Psoas muscle (tissue), 8 donors: ENCODE results near the gene ZNF394. TPM values are rescaled to one million over a fixed set of nuclear protein-coding genes. Genes with fewer than 3 reads are reported as not detected.
A peak's percentile ranks its signal among the peaks of the same experiment; 100 is the strongest.

ENCODE experiments used
- ATAC-seq, 4 donors: fragments of 200-7000 bp; cut with Tn5 transposase; one replicate each; pipeline ENCODE4 v1.9.1; 2020; ENCODE audit warnings: moderate library complexity in 3 of 4, mild to moderate bottlenecking in 2 of 4
- DNase-seq, 2 donors: peaks; one replicate each; pipeline ENCODE4 v3.0.0-alpha.2; 2020
- H3K27ac ChIP-seq: fragments of 200-600 bp; one replicate; pipeline ENCODE4 v1.8.0; 2022
- H3K27me3 ChIP-seq, 3 donors: fragments of 200-600 bp in 1 of 3; one replicate each; pipeline versions ENCODE4 v1.6.1 to v1.8.0; 2013 to 2022; ENCODE audit warnings: low read length in 2 of 3, mild to moderate bottlenecking in 2 of 3, moderate library complexity in 1 of 3; ENCODE audit not compliant: insufficient read depth in 3 of 3
- H3K36me3 ChIP-seq, 2 donors: fragments of 200-600 bp in 1 of 2; one replicate each; pipeline versions ENCODE4 v1.6.1 to v1.8.0; 2013 to 2022; ENCODE audit warnings: low read depth in 1 of 2, mild to moderate bottlenecking in 1 of 2, moderate library complexity in 1 of 2; ENCODE audit not compliant: insufficient read depth in 1 of 2
- H3K4me1 ChIP-seq: fragments of 200-600 bp; one replicate; pipeline ENCODE4 v1.8.0; 2022
- H3K4me3 ChIP-seq: fragments of 200-600 bp; one replicate; pipeline ENCODE4 v1.8.0; 2022; ENCODE audit warnings: mild to moderate bottlenecking
- H3K9me3 ChIP-seq: fragments of 200-600 bp; one replicate; pipeline ENCODE4 v1.8.0; 2022
- WGBS, 3 donors: extraction: QIAGEN DNeasy Blood & Tissue Kit; methylation state at CpG; one replicate each; pipeline versions ENCODE4 v1.1.6 to v1.1.7; 2013; 5-methylcytosine and 5-hydroxymethylcytosine counted together
- intact Hi-C, 2 donors: fragments of 100-400 bp; cut with DNase I; formaldehyde crosslinking; loops; one replicate each; pipeline versions ENCODE4 v1.11.0 to v1.14.2; 2022
- polyA plus RNA-seq, 3 donors: library from polyadenylated mRNA; stranded (reverse); fragments of 200-250 nt; gene quantifications; one replicate each; pipeline ENCODE4 v1.2.3, GENCODE V29; 2013
- total RNA-seq, 4 donors: library from RNA; stranded (reverse); fragmentation: NEBNext Ultra II Directional in 2 of 4; extraction: Animal tissue kit (Norgen Biotek cat#: 25700) in 2 of 4; gene quantifications; one replicate each; pipeline versions ENCODE4 v1.2.1 to v1.2.4, GENCODE V29; 2021 to 2023
- TF ChIP-seq, protein P1 (sequence below): fragments of 200-600 bp; IDR thresholded peaks from one replicate; pipeline ENCODE4 v1.8.0; 2022; ENCODE audit warnings: antibody characterized with exemption
- donor health status: healthy with polysubstance abuse.
- donor health status: DM: no; HTN: no; CAD: no; lungs with moderate emphysema.
- donor health status: Bipolar disorder and iron deficiency.
- donor health status: healthy.
- donor health status: DM: yes; HTN: yes; CAD: no.
- donor health status: DM: no; HTN: no; CAD: no.
- donor health status: DM: no; HTN: no; CAD: no.
- donor health status: DM: yes; HTN: yes; CAD: no.

The ZNF394 gene
- total and polyA plus RNA-seq, 7 donors = 9.9 to 17.4 (median 15.9) TPM

DNA sequence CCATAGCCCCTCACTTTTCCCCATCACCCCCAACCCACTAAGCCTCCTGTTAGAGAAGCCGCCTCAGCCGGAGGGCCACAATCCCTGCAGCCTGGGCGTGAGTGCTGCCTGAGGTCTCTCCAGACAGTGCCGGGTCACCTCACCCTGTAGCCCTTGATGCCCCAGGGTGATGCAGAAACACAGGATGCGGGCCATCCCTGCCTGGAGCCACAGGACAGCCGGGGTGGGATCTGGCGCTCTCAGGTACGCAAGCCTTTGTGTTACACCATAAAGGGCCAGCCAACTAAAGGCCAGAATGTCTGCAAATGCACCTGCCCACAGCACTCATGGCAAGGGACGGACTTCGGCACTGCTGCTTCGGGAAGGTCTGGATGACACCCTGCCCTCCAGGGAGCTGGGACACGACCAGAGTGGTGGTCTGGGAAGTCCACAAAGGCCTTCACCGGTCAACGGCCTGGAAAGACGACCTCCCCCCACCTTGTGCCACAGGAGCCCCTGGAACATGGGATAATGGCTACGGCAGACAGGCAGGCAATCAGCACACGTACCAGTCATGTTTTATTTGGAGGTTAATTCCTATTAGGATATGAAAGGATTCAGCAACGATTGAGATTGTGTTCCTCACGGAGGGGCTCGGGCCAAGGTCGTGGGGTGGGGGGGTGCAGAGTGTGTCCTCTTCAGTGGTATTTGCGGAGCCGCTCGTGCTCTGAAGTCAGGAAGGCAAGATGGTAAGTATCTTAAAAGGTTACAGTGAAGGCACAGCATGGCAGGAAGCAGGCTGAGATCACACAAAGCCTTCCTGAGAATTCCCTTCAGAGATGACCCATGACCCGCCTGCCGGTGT lies 42.2 kb downstream of the ZNF394 start:
- DNase-seq (peak in 1 of 2 donors; percentile 40), ATAC-seq (peak in 1 of 4 donors; percentile 4)
- peaks cover 3 to 83% of the 10 kb centered on the region in 2 donors for H3K36me3 ChIP-seq
- intact Hi-C loops = loop anchor here in 1 of 2 donors (2.0 kb wide), 1 partner anchor 35 kb away; no protein-coding TSS in a partner anchor
- H3K27me3 ChIP-seq = no peaks in the 10 kb centered on the region
- H3K9me3 ChIP-seq = no peaks in the 10 kb centered on the region
- H3K27ac ChIP-seq = no peak overlapping the region
- WGBS, 3 donors = 63 to 68% (median 68%) methylated on average over 26 of the region's 26 CpGs
- TF ChIP-seq, protein P1, sequence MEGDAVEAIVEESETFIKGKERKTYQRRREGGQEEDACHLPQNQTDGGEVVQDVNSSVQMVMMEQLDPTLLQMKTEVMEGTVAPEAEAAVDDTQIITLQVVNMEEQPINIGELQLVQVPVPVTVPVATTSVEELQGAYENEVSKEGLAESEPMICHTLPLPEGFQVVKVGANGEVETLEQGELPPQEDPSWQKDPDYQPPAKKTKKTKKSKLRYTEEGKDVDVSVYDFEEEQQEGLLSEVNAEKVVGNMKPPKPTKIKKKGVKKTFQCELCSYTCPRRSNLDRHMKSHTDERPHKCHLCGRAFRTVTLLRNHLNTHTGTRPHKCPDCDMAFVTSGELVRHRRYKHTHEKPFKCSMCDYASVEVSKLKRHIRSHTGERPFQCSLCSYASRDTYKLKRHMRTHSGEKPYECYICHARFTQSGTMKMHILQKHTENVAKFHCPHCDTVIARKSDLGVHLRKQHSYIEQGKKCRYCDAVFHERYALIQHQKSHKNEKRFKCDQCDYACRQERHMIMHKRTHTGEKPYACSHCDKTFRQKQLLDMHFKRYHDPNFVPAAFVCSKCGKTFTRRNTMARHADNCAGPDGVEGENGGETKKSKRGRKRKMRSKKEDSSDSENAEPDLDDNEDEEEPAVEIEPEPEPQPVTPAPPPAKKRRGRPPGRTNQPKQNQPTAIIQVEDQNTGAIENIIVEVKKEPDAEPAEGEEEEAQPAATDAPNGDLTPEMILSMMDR = no peak
- H3K4me1 ChIP-seq = peaks cover 13% of the 10 kb centered on the region
- H3K4me3 ChIP-seq = no peak overlapping the region

DNA sequence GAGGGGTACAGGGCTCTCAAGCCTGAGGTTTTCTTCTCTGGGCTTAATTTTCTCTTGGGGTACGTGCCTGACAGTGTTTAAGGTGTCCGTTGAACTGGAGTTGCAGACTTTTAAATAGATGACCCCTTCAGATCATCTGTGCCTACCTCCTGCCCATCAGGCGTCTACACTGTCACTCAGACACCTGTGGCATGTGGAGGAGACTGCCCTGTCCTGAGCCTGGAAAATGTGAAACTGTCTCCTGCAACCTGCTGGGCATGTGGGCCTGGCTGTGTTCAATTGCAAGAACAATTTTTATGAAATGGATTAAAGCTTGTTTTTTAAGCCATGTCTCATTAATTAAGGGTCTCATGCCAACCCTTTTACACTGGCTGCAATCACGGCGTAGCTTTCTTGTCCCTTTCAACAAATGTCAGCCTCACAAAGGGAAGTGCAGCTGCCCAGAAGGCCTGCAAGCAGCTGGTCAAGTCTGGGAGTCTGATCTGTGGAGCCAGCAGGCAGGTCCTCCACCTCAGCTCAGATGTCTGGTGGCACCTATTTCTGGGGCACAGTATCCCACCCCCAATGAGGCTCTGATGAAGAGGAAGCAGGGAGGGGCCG lies 42.9 kb downstream of the ZNF394 start:
- Histone ChIP-seq H3K36me3 (peaks cover 3 to 84% of the 10 kb centered on the region in 2 donors), H3K4me1 (peaks cover 7% of the 10 kb centered on the region), H3K9me3 (no peaks in the 10 kb centered on the region), H3K4me3 (no peak overlapping the region), H3K27ac (no peak overlapping the region), H3K27me3 (no peaks in the 10 kb centered on the region)
- WGBS, 3 donors = 57 to 70% (median 63%) methylated on average over 6 of the region's 6 CpGs
- TF ChIP-seq, protein P1 = no peak
- peak in 1 of 4 donors; percentile 32 for ATAC-seq
- DNase-seq = peak in 1 of 2 donors; percentile 13
- intact Hi-C loops = loop anchor here in 1 of 2 donors (2.0 kb wide), 1 partner anchor 34 kb away; no protein-coding TSS in a partner anchor

DNA sequence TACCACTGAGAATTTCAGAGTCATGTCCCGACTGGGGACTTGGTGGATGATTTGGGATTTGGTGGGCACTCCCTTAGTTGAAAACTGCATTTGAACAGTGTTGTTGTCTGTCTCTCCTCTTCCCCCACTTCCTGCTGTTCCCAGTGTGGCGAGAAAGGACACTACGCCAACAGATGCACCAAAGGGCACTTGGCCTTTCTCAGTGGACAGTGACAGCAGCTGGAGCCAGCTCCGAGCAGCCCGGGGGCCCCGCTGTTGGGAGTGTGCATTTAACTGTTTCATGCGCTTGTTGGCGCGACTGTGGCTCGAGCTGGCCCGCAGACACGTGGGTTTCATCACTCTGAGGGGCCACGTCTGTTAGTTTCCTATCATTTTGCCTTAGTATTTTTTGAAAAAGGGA lies 43.8 kb downstream of the ZNF394 start:
- no peak overlapping the region for H3K4me3 ChIP-seq
- H3K27ac ChIP-seq = no peak overlapping the region
- no peaks in the 10 kb centered on the region for H3K9me3 ChIP-seq
- ATAC-seq (no peak), DNase-seq (no peak)
- 43 to 63% (median 50%) methylated on average over 13 of the region's 13 CpGs for WGBS, 3 donors
- no peaks in the 10 kb centered on the region for H3K27me3 ChIP-seq
- H3K4me1 ChIP-seq = peaks cover 6% of the 10 kb centered on the region
- H3K36me3 ChIP-seq = peaks cover 3 to 92% of the 10 kb centered on the region in 2 donors
- TF ChIP-seq, protein P1 = no peak
- intact Hi-C loops = loop anchor here in 1 of 2 donors (2.0 kb wide), 1 partner anchor 33 kb away; no protein-coding TSS in a partner anchor

DNA sequence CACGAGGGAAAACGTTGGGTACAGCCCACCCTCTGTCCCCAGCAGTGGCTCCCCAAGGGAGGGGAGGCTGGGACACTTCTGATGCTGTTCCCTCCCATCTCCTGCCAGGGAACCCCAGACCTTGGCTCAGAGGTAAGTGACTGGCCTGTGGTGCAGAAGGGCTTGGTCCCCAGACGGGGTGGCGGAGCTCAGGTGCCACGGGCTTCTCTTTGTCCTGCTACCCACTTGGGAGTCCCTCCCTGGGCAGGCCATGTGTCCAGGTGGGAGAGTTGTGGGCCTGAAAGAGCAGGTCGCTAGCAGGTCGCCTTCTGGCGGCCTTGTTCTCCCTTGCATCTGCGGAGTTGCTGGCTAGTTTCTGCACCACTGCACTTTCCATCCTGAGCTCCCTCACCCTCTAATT lies 44.2 kb downstream of the ZNF394 start:
- H3K27ac ChIP-seq = no peak overlapping the region
- peaks cover 6 to 96% of the 10 kb centered on the region in 2 donors for H3K36me3 ChIP-seq
- no peaks in the 10 kb centered on the region for H3K27me3 ChIP-seq
- ATAC-seq = no peak
- no peaks in the 10 kb centered on the region for H3K9me3 ChIP-seq
- H3K4me3 ChIP-seq = no peak overlapping the region
- WGBS, 3 donors = 70 to 77% (median 72%) methylated on average over 9 of the region's 9 CpGs
- TF ChIP-seq, protein P1 = no peak
- peaks cover 2% of the 10 kb centered on the region for H3K4me1 ChIP-seq
- no peak for DNase-seq
- intact Hi-C loops = loop anchor here in 1 of 2 donors (2.0 kb wide), 1 partner anchor 33 kb away; no protein-coding TSS in a partner anchor
